Omental fat pad (tissue), 4 donors: ENCODE measurements around the gene CALY. TPM values are rescaled to one million over a fixed set of nuclear protein-coding genes. Genes with fewer than 3 reads are reported as not detected.

Source experiments
- ATAC-seq: fragments of 150-250 bp; one replicate; pipeline ENCODE4 v1.9.1; 2016; ENCODE audit warnings: mild to moderate bottlenecking, moderate library complexity; ENCODE audit not compliant: low FRiP score
- DNase-seq: peaks from one replicate; pipeline ENCODE4 v3.0.0-alpha.2; 2019; ENCODE audit warnings: low spot score
- total RNA-seq, 4 donors: library from RNA; depleted of rRNA; stranded (reverse); fragments of >200 nt; gene quantifications; one replicate each; pipeline ENCODE4 v1.1.0, GENCODE V29; 2016
- TF ChIP-seq, protein P1 (sequence below), 3 donors: fragments of 450-650 bp; IDR thresholded peaks; one replicate each; pipeline ENCODE4 v1.5.1; 2016 to 2017; ENCODE audit warnings: antibody characterized with exemption in 3 of 3, mild to moderate bottlenecking in 3 of 3, moderate library complexity in 2 of 3

The CALY gene
- total RNA-seq, 4 donors from 2014 or later = not detected

- no peak for DNase-seq
- TF ChIP-seq, protein P1, sequence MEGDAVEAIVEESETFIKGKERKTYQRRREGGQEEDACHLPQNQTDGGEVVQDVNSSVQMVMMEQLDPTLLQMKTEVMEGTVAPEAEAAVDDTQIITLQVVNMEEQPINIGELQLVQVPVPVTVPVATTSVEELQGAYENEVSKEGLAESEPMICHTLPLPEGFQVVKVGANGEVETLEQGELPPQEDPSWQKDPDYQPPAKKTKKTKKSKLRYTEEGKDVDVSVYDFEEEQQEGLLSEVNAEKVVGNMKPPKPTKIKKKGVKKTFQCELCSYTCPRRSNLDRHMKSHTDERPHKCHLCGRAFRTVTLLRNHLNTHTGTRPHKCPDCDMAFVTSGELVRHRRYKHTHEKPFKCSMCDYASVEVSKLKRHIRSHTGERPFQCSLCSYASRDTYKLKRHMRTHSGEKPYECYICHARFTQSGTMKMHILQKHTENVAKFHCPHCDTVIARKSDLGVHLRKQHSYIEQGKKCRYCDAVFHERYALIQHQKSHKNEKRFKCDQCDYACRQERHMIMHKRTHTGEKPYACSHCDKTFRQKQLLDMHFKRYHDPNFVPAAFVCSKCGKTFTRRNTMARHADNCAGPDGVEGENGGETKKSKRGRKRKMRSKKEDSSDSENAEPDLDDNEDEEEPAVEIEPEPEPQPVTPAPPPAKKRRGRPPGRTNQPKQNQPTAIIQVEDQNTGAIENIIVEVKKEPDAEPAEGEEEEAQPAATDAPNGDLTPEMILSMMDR (IDR thresholded peaks at IDR 0.05) = no peak
- ATAC-seq = no peak
Measured at GRCh38 chr10:133278577-133279265, 58.0 kb downstream of the CALY start.

GRCh38 chr10:133277993-133278576 is 58.6 kb downstream of the CALY start:
- no peak for DNase-seq

DNA sequence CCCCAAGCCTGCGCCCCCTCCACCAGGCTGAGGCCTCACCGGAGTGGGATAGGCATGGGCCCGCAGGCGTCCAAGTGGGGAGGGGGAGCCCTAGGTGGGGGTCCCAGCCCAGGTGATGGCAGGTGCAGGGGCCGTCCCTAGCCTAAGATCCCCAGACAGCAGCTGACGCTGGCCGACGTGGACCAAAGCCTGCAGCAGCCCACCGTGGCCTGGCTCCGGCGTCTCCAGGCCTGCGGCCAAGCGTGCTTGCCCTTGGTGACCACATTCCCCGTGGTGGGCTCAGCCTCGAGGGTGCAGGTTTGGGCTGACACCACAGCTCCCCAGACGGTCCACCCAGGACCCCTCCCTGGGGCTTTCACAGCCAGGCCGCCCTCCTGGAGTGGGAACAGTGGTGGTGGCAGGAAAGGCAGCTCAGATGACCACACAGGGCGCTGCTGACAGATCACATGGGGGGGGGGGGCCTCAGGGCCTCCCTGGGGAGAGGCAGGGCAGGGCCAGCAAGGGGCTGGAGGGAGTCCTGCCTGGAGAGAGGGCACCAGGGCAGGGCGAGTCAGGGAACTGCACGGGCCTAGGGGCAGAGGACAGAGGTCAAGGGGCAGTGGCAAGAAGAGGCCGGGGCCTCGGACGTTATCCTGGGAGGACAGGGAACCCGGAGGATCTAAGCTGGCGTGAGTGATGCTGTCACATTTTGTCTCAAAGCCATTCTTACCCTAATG is 59.3 kb downstream of the CALY start:
- DNase-seq (no peak), ATAC-seq (no peak)
- TF ChIP-seq, protein P1 (IDR thresholded peaks at IDR 0.05) = no peak

More at GRCh38 chr10:133277993-133278576, 58.6 kb downstream of the CALY start:
- ATAC-seq = no peak
- TF ChIP-seq, protein P1 (IDR thresholded peaks at IDR 0.05) = no peak

GRCh38 chr10:133276435-133277201 is 60.1 kb downstream of the CALY start, which contains the start of gene ADAM8:
ADAM8 (minus strand) TSS chr10:133276868; CDS start chr10:133276817, 51 bp downstream.
- no peak for DNase-seq
- TF ChIP-seq, protein P1 (IDR thresholded peaks at IDR 0.05) = no peak
- no peak for ATAC-seq

DNA sequence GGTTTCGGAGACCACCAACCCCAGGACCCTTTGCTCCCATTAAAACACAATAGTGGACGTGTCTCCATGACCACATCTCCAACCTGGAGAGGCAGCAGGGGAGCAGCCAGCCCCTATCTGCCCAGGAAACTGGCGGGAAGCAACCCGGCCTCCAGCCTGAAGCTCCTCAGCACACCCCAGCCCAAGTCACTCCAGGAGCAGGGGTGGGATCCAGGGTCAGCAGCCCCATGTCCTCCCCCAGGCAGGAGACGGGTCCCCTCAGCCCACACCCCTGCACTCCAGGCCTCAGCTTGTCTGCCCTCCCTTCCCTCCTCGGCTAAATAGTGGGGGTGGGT is 60.6 kb downstream of the CALY start:
- TF ChIP-seq, protein P1 (IDR thresholded peaks at IDR 0.05) = no peak
- DNase-seq (no peak), ATAC-seq (no peak)

- TF ChIP-seq, protein P1 (IDR thresholded peaks at IDR 0.05) = no peak
- ATAC-seq (no peak), DNase-seq (no peak)
Measured at GRCh38 chr10:133275684-133276092, 61.0 kb downstream of the CALY start.
